Esophagus squamous epithelium (tissue), 5 donors: ENCODE measurements around the gene ZNF407. TPM values are rescaled to one million over a fixed set of nuclear protein-coding genes. Genes with fewer than 3 reads are reported as not detected.

Experiments
- DNase-seq: peaks from one replicate; lab custom pipeline; 2025; lab: John Stamatoyannopoulos, UW
- H3K27ac ChIP-seq, 4 donors: fragments of 200-600 bp; sonication (generic); one replicate each; pipeline ENCODE4 v1.5.1; 2016 to 2019; ENCODE audit warnings: mild to moderate bottlenecking in 1 of 4
- H3K27me3 ChIP-seq, 4 donors: fragments of 200-600 bp; sonication (generic); 1 replicate in 3 of 4; 2 replicates in 1 of 4; pipeline versions ENCODE4 v1.5.1 to v1.6.0; 2017 to 2021; ENCODE audit warnings: antibody characterized with exemption in 1 of 4
- H3K36me3 ChIP-seq, 3 donors: fragments of 200-600 bp; sonication (generic); one replicate each; pipeline ENCODE4 v1.5.1; 2016 to 2019
- H3K4me1 ChIP-seq, 3 donors: fragments of 200-600 bp; sonication (generic); one replicate each; pipeline ENCODE4 v1.5.1; 2017 to 2019
- H3K4me3 ChIP-seq, 4 donors: fragments of 200-600 bp; sonication (generic); 1 replicate in 3 of 4; 2 replicates in 1 of 4; pipeline ENCODE4 v1.5.1; 2016 to 2019; ENCODE audit warnings: mild to moderate bottlenecking in 2 of 4, moderate library complexity in 1 of 4
- H3K9me3 ChIP-seq, 3 donors: fragments of 200-600 bp; sonication (generic); one replicate each; pipeline ENCODE4 v1.5.1; 2016 to 2019
- POLR2A ChIP-seq, 4 donors: fragments of 450-650 bp; IDR thresholded peaks; one replicate each; pipeline ENCODE4 v1.6.1; 2017; ENCODE audit warnings: antibody characterized with exemption in 4 of 4, mild to moderate bottlenecking in 4 of 4, moderate library complexity in 3 of 4
- WGBS, 2 donors: methylation state at CpG; one replicate each; pipeline ENCODE4 v1.1.5; 2018; 5-methylcytosine and 5-hydroxymethylcytosine counted together
- intact Hi-C: fragments of 100-400 bp; cut with DNase I; formaldehyde crosslinking; loops from one replicate; pipeline ENCODE4 v1.15.0; 2022
- total RNA-seq, 4 donors: library from RNA; depleted of rRNA; stranded (reverse); fragments of >200 nt; gene quantifications; one replicate each; pipeline ENCODE4 v1.1.0, GENCODE V29; 2016
- TF ChIP-seq, protein P1 (sequence below), 6 experiments: fragments of 450-650 bp in 4 of 6; fragments of 200-600 bp in 2 of 6; sonication (generic) in 2 of 6; IDR thresholded peaks; one replicate each; pipeline ENCODE4 v1.5.1; 2016 to 2019; ENCODE audit warnings: antibody characterized with exemption in 6 of 6, mild to moderate bottlenecking in 4 of 6, moderate library complexity in 4 of 6
- donor health status: DM: yes; HTN: yes; CAD: no.

ZNF407 gene
- total RNA-seq, 4 donors from 2014 or later, result 6.4 to 21.2 (median 13.1) TPM

DNA sequence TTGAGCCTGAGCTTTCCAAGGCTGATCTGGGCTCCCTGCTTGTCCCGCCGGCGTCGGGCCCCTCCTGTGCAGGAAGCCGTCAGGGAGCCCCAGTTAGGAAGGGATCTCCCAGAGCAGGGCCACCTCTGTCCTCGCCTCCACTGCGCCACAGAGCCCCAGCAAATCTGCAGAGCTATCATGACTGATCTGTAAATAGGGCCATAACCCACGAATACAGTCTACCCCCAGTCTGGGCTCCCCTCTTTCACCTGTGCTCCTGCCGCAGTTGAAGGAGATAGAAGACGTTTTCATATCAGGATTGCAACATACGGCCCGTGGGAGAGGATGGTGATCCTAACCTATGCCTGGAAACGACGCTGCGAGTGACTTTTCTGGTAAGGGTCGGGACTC lies 472.6 kb downstream of the ZNF407 start:
- Histone ChIP-seq H3K36me3 (peaks cover 0 to under 1% (median 0%) of the 10 kb centered on the region in 3 donors), H3K9me3 (no peaks in the 10 kb centered on the region), H3K27ac (peak overlapping the region; percentile 56 to 85 (median 74)), H3K4me1 (peaks cover 7 to 38% (median 10%) of the 10 kb centered on the region in 3 donors), H3K4me3 (peak overlapping the region in 3 of 4 donors; percentile 14 to 49 (median 17)), H3K27me3 (no peaks in the 10 kb centered on the region)
- no peak for TF ChIP-seq POLR2A (IDR thresholded peaks at IDR 0.05)
- TF ChIP-seq, protein P1, sequence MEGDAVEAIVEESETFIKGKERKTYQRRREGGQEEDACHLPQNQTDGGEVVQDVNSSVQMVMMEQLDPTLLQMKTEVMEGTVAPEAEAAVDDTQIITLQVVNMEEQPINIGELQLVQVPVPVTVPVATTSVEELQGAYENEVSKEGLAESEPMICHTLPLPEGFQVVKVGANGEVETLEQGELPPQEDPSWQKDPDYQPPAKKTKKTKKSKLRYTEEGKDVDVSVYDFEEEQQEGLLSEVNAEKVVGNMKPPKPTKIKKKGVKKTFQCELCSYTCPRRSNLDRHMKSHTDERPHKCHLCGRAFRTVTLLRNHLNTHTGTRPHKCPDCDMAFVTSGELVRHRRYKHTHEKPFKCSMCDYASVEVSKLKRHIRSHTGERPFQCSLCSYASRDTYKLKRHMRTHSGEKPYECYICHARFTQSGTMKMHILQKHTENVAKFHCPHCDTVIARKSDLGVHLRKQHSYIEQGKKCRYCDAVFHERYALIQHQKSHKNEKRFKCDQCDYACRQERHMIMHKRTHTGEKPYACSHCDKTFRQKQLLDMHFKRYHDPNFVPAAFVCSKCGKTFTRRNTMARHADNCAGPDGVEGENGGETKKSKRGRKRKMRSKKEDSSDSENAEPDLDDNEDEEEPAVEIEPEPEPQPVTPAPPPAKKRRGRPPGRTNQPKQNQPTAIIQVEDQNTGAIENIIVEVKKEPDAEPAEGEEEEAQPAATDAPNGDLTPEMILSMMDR (IDR thresholded peaks at IDR 0.05), result no peak
- intact Hi-C loops, result no loop called here
- no peak for DNase-seq
- WGBS, 2 donors, result 66 to 79% methylated on average over 5 to 12 of the region's 16 CpGs

DNA sequence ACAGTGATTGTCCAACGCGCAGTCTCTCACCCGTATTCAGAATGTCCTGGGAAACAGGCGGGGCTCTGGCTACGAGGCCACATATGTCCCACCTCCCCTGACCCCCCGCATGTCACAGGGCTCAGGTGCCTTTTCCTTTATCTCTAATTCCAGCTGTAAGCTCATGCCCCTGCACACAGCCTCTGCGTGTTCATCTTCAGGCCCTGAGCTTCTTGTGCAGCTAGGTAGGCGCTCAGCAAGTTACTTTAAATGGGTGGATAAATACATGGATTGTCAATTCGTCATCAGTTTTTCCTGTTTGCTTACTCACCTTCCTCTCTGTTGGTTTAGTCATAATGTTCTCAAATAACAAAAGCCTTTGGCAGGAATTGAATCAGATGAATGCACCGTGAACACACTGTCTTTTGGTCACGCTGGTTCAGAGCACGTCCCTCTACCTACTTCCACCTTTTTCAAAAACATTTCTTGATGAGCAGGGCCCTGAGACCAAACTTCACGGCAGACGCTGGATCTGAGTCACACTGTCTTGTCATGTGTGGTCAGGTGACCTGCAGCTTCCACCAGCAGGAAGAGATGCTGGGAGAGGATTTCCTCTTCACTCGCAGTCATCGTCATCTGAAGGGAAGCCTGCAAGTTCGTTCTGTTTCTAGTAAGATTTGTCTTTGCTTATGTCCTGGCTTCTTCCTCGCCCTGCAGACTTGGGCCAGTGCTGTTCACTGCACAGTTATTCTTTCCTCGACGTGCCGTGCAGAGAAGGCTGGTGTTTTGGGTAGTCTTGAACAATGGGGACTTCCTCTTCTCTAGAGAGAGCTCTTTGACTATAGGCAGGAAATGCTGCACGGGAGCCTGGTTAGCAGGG lies 473.2 kb downstream of the ZNF407 start:
- 30 to 31% methylated on average over 19 to 22 of the region's 22 CpGs for WGBS, 2 donors
- peak overlapping the region; percentile 56 to 85 (median 74) for H3K27ac ChIP-seq
- H3K9me3 ChIP-seq, result no peaks in the 10 kb centered on the region
- peak overlapping the region in 3 of 4 donors; percentile 14 to 49 (median 17) for H3K4me3 ChIP-seq
- DNase-seq, result peak; percentile 16
- intact Hi-C loops, result no loop called here
- no peaks in the 10 kb centered on the region for H3K36me3 ChIP-seq
- peaks cover 7 to 38% (median 10%) of the 10 kb centered on the region in 3 donors for H3K4me1 ChIP-seq
- no peaks in the 10 kb centered on the region for H3K27me3 ChIP-seq
- peak in 1 of 4 donors; percentile 9 for TF ChIP-seq POLR2A (IDR thresholded peaks at IDR 0.05)
- TF ChIP-seq, protein P1 (IDR thresholded peaks at IDR 0.05), result no peak

DNA sequence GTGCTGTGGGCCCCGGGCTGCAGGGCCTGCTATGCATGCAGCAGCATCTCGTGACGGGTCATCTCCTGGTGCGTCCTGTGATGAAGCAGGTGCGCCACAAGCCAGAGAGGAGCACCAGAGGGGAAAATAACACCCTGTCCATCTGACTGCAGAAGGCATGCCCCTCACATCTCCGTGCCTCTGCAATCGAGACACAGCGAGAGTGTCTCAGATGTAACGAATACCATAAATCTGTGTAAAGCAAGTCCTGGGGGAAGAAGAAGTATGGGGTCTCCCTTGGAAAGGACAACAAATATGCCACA lies 473.8 kb downstream of the ZNF407 start:
- H3K27me3 ChIP-seq, result no peaks in the 10 kb centered on the region
- peak overlapping the region; percentile 56 to 85 (median 74) for H3K27ac ChIP-seq
- intact Hi-C loops, result no loop called here
- H3K36me3 ChIP-seq, result no peaks in the 10 kb centered on the region
- peaks cover 7 to 38% (median 10%) of the 10 kb centered on the region in 3 donors for H3K4me1 ChIP-seq
- 65 to 93% methylated on average over 4 to 5 of the region's 9 CpGs for WGBS, 2 donors
- no peak for TF ChIP-seq POLR2A (IDR thresholded peaks at IDR 0.05)
- TF ChIP-seq, protein P1 (IDR thresholded peaks at IDR 0.05), result no peak
- DNase-seq, result no peak
- H3K4me3 ChIP-seq, result peak overlapping the region in 3 of 4 donors; percentile 14 to 49 (median 17)
- H3K9me3 ChIP-seq, result no peaks in the 10 kb centered on the region

GRCh38 chr18:75071866-75072671 lies 474.4 kb downstream of the ZNF407 start:
- H3K4me3 ChIP-seq, result no peak overlapping the region
- intact Hi-C loops, result no loop called here
- TF ChIP-seq, protein P1 (IDR thresholded peaks at IDR 0.05), result no peak
- no peak for DNase-seq
- H3K27me3 ChIP-seq, result no peaks in the 10 kb centered on the region
- peaks cover 7 to 38% (median 10%) of the 10 kb centered on the region in 3 donors for H3K4me1 ChIP-seq
- 86 to 92% methylated on average over 14 to 21 of the region's 28 CpGs for WGBS, 2 donors
- H3K9me3 ChIP-seq, result peaks cover 0 to 6% (median 0%) of the 10 kb centered on the region in 3 donors
- peak overlapping the region in 2 of 4 donors; percentile 78 to 85 for H3K27ac ChIP-seq
- H3K36me3 ChIP-seq, result no peaks in the 10 kb centered on the region
